ENCODE results near the gene IFT74.

The IFT74 gene

DNA sequence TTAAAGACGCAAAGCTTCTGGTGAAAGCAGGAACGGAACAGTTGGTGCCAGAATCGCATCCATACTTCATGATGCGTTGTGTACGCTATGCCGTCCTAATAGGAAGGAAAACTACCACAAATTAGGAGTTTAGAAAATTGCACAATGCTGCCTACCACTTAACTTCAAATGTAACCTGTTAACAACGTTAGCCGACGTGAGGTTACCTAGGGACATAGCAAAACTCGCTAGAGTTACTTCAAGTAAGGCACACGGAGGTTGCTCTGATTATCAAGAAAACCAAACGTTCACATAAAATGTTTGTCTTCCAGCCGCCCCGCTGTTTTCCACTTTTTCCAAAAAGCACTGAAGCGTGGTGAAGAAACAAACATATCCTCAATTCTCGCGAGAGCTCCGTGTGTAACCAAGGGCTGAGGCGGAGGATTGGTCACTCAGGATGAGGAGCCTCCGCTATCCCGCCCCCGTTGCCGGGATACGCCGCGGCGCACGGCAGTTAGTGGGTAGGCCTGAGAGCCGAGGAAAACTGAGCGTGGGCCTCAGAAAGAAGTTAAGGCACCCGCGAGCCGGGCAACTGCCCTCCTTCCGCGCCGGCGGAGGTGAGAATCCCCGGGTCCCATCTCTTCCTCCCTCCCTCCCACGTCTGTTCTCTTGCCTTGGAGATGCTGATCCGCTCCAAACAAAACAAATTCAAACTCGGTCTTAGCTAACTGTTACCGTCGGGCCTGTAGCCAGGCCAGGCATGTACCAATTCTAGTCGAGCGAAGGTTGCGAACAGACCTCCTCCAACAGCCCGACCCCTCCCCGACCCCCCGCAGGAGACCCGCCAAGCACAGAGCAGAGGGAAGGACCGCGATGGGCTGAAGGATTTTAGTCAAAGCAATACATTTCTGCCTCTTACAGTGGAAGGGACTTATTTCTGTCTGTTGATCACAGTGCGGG is at the start of gene IFT74:
TSS of gene IFT74 (plus strand) at position 492 of the 939 bp plus-strand sequence. CDS start 5,556 bp downstream, outside the sequence.
- DNase-seq (ENCODE audit: low spot score), result peak; percentile 95

DNA sequence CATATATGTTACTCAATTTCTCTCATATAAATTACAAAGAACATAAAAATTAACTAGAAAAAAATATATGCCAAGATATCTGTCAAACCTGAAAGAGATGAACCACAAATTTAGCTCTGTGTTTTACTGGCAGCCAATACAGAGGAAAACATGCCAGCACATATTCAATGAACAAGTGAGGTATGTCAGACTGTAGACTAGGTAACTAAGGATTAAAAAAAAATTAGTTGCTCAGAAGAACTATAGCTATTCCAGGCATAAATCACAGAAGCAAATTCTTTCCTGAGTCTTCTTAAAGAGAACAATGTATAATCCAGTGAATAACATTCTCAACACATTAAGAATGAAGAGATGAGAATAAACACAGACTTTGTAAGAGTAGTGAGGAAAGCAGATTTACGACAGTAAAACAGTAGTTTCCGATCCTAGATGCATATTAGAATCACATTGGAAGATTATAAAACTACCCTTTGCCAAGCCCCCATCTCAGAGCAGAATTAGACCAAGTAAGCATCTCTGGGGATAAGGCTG is 43.0 kb upstream of the IFT74 start:
- DNase-seq (ENCODE audit: low spot score), result no peak

DNA sequence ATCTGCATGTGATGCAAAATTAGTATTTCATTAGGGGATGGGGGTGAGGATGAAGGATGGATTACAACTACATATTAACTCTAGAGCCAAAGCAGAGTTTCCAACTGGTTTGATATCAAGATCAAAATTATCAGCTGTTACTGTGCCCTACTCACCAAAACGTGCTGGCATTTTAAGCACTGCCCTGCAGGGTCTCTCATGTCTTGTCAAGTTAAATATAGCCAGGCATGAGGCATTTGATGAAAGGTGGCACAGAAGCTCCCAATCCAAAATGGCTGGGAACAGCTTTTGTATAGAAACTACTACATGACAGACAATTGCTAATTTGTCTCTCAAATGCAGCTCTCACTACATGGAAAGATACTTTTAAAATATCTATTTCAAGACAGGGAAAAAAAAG is 36.5 kb upstream of the IFT74 start:
- DNase-seq (ENCODE audit: low spot score), result no peak

DNA sequence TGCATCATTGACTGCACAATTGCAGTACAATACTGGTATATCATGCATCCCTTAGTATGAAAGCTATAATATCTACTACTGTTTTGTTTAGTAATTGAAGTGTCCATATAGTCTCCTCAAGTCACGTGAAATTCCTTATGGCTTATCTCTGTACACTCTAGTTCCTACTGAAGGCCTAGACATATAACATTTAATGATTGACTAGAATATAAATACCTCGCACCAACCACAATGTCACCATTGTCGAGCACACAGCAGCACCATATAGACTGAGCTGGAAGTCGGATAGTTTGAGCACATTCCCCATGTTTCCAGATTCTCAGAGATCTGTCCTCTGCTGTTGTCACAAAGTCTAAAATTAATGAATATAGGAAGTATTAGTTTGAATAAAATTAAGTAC is 30.6 kb upstream of the IFT74 start:
- DNase-seq (ENCODE audit: low spot score), result no peak

- DNase-seq (ENCODE audit: low spot score), result no peak
These were observed 27.2 kb upstream of the IFT74 start for GRCh38 chr9:26928902-26929495.

DNA sequence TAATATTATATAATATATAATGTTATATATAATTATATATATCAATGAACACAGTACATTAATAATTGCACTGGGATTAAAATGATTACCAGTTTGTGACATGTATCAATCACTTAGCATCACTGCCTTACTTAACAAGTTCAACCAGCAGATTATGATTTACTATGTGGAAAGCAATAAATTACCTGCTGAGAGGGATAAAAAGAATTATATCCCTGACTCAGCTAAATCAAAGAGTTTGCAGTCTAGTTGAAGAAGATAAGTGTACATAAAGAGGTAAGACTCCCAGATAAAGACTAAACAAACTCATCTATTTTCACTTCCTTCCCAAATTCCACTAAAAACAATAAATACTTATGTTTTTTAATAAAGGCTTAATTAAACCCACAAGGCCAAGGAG is 20.4 kb upstream of the IFT74 start:
- no peak for DNase-seq (ENCODE audit: low spot score)

- DNase-seq (ENCODE audit: low spot score), result no peak
These were observed 18.3 kb upstream of the IFT74 start for GRCh38 chr9:26937816-26938371.

DNA sequence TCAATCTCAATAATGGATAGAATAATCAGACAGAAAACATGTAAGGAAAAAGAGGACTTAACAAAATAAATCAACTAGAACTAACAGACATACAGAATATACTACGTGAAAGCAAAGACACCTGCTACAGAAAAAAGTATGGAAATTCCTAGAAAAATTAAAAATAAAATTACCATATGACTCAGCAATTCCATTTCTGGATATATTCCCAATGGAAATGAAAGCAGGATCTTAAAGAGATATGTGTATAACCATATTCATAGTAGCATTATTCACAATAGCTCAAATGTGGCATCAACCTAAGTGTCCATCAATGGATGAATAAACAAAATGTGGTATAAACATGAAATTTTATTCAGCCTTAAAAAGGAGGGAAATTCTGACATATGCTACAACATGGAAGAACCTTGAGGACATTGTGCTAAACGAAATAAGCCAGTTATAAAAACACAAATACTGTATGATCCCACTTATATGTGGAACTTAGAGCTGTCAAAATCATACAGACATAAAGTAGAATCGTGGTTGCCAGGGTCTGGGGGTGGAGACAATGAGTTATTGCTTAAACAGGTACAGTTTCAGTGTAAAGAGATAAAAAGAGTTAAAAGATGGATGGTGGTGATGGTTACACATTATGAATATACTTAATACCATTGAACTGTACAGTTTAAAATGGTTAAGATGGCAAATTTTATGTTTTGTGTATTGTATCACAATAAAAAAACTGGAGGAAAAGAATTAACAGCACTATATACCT is 16.1 kb upstream of the IFT74 start:
- no peak for DNase-seq (ENCODE audit: low spot score)

DNA sequence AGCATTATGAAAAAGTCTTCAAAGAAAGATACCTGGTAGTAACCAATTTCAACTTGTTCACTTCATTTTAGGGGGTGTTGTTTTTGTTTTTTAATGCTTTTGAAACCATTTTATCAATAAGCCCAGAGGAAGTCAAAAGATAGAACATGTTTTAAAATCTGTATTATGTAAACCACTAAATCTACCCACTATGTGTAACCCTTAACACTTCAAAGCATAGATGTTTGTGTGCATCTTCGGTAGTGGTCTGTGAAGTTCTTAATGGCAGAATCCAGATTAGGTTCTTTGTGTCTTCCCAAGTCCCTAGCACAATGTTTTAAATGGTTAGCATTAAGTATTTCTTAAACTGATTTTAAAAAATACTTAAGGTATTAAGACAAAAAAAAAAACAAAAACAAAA is 15.4 kb upstream of the IFT74 start:
- DNase-seq (ENCODE audit: low spot score), result no peak

- no peak for DNase-seq (ENCODE audit: low spot score)
These were observed 10.6 kb upstream of the IFT74 start for GRCh38 chr9:26945591-26945990.

DNA sequence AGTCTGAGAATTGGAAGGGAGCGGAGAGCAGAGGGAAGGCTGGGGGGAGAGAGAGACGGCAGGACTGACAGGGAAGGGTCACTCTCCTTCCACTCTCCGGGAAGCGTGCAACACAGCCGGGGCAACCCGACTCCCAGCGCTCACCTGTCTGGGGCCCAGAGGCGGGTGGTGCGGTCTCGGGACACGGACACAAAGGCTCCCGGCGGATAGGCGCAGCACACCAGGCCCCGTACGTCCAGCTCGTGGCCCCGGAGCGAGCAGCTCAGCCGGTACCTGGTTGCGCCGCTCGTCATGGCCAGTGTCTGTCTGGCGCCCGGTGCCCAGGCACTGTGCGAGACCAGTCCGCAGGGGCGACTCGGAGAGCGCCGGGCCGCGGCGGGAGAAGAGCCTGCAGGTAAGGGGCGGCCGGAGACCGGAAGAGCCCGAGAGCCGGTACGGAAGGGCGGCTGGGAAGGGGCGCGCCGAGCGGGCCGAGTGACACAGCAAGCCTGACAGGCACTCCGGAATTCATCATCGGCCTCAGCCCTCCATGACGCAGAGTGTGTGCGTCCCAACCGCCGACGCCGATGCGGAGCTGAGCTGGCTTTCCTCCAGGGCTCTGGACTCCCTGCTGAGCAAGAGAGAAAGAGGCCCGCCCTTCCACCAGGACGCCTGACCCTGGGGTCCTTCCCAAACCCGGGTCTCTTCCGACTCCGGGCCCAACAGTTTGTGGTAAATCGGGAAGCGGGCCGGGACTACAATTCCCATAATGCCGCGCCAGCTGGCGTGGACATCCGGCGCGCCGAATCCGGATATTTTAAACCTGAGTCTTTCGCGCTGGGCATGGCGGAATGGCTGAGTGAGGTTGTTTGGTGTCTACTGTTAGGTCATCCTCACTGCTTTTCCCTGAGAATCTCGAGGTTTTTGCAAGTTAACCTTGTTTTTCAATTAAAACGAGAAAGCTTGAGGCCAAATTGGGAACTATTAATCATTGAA is 9.2 kb upstream of the IFT74 start, which contains the start of gene PLAA:
TSS of gene PLAA (minus strand) at position 490 of the 975 bp plus-strand sequence. CDS start at position 293, 197 bp downstream.
- peak; percentile 89 for DNase-seq (ENCODE audit: low spot score)

DNA sequence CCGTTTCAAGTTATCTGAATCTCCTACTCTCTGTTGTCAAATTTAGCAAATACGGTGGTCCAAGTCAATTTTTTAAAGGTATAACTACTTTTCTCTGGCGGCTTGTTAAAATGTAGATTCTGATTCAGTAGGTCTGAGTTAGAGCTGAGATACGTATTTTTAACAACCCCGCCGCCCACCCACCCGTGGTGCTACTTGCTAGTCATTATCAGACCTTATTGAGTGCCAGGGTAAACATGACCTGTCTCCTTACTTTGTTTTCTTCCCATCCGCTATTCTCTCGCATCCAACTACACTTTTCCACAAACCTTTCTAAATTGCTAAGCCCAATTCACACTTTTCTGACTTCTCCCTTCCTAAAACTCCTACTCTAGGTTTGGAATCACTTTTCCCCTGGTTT is 8.5 kb upstream of the IFT74 start:
- DNase-seq (ENCODE audit: low spot score), result no peak

DNA sequence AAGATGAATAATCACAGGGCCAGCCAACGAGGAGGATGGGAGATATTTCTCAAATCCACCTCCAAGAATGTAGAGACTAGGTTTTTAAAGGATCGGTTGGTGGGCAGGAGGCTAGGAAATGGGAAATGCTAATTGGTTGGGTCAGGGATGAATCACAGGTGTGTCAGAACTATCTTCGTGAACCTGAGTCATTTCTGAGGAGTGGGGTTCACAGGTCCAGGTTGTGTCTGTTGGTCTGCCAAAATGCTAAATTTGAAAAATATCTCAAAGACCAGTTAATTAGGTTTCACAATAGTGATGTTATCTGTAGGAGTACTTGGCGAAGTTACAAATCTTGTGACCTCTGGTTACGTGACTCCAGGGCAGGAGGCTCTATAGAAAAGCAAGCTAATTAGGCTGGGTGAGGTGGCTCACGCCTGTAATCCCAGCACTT is 6.6 kb upstream of the IFT74 start:
- DNase-seq (ENCODE audit: low spot score), result no peak

DNA sequence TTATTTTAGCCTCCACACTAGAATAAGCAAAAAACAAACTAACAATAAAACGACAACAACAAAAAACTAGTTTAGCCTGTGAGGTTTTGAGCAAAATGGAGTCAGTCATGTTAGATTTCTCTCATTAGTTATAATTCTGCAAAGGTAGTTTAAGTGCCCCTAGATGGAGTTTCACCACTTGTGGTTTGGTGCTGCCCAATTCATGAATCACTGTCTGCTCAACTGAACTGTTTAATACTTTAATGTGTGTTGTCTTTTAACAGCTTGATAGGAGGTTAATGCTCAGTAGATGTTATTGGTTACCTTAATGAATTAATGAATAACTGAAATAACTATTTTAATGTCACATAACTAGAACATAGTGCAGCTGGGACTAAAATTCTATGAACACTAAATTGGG is 5.7 kb upstream of the IFT74 start:
- no peak for DNase-seq (ENCODE audit: low spot score)

DNA sequence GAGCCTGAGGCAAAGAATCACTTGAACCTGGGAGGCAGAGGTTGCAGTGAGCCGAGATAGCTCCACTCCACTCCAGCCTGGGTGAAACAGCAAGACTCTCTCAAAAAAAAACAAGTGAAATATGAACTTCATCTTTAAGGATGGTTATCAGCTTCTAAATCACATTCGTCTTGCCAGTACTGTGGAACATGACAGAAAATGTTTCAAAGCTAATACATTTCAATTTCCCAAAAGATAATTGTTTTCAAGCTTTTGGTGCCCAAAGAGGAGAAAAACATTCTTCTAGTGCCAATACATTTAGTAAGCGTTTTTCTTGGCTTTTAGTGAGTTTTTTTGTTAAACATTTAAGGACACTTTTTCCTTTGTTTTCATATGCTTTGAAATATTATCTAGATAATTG is 4.4 kb upstream of the IFT74 start:
- no peak for DNase-seq (ENCODE audit: low spot score)

GRCh38 chr9:26954050-26954508 is 2.1 kb upstream of the IFT74 start:
- peak; percentile 53 for DNase-seq (ENCODE audit: low spot score)

DNA sequence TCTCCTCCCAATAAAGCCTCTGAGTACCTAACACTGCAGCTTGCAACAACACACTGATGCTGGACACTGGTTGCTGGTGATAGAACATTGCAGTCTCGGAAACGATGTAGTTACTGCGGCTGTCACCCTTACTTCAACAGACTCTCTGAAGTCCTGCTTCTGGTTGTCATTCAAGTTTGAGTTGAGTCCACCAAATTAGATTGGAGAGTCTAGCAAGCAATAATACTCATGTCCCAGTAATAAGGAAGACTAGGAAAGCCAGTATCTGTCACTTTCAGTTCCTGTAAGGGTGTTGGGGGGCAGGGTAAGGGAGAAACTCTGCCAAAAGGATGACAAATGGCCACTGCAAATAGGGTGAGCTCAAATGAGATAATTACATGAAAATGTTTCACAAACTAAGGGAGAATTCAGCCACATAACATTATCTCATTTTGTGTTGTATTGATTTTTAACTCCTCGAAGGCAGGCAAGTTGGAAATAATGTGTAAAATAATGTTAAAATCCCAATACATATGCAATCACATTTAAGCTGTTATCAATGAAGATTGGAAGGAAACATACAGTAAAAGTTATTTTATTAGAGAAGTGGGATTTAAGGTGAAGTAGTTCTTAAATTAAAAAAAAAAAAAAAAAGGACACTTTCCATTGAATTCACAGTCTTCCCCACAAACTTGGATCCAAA is 849 bp upstream of the IFT74 start:
- DNase-seq (ENCODE audit: low spot score), result no peak

GRCh38 chr9:26956860-26957233 is 635 bp downstream of the IFT74 start:
- no peak for DNase-seq (ENCODE audit: low spot score)

DNA sequence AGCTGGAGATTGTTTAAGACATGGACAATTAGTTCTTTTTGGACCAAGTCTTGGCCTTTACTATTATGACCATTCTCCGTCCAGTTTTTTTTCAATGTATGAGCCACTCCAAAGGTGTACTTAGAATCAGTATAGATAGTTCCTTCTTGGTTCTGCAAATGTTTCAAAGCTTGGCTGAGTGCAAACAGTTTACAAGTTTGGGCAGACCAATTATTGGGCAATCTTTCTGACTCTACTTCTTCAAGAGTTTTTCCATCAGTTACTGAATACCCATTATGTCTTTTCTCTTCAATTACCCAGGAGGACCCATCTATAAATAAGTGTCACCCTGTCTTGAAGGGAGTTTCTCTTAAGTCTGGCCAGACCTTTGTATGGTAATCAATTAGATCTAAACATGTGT is 15.5 kb downstream of the IFT74 start:
- DNase-seq (ENCODE audit: low spot score), result no peak

GRCh38 chr9:26973989-26974388 is 17.8 kb downstream of the IFT74 start:
- no peak for DNase-seq (ENCODE audit: low spot score)

Measured in activated CD4-positive, alpha-beta T cell treated with anti-CD3 and anti-CD28 coated beads, Interleukin-2, Interleukin-4, amounts not matched to agents 100 ng/mL and 50 ng/mL, durations not matched to agents 16 hours and 8 hours (primary cell).